ENCODE measurements around the gene SMAD3.
"Not testable (repeated sequence)": the region's sequence is repeated elsewhere in the genome, so short reads cannot be mapped to it uniquely, and the experiment has no call there.

Gene SMAD3

DNA sequence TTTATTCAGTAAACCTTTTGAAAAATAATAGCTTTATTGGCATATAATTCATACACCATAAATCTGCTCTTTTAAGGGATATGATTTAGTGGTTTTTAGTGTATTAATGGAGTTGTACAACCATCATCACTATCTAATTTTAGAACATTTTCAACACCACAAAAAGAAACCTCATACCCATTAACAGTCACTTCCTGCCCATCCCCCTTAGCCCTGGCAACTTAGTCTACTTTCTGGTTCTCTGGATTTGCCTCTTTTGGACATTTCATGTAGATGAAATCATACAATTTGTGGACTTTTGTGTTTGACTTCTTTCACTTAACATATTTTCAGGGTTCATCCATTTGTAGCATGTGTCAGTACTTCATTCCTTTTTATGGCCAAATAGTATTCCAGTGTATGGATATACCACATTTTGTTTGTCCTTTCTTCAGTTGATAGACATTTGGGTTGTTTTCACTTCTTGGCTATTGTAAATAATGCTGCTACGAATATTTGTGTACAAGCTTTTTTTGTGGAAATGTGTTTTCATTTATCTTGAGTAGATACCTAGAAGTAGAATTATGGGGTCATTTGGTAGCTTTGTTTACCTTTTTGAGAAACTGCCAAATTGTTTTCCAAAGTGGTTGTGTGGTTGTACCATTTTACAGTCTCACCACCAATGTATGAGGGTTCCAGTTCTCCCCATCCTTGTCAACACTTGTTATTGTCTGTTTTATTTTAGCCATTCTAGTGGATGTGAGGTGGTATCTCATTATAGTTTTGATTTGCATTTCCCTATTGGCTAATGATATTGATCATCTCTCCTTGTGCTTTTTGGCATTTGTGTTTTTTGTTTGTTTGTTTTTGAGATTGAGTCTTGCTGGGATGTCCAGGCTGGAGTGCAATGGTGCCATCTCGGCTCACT, 45.8 kb downstream of the SMAD3 start:
- DNase-seq = peak; percentile 36

DNA sequence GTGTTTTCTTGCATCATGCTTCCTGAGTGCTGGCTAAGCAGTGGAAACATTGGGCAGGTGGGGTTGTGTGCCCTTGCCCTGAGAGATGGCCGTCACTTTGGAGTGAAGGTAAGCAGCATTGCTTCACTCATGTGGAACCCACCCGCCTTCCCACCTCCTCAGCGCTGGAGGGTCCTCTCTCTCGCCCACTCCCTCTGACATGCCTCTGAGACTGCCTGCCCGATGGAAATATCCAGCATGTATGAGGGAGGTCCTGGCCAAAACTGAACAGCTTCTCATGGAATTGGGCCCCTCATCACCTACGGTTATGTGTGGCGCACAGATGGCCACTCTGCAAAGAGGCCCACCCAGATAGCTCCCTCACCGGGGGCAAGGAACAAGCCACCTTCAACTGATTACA, 48.6 kb downstream of the SMAD3 start:
- no peak for DNase-seq

GRCh38 chr15:67114846-67115585, 49.6 kb downstream of the SMAD3 start:
- no peak for DNase-seq

GRCh38 chr15:67115586-67115969, 50.2 kb downstream of the SMAD3 start:
- DNase-seq = no peak

- DNase-seq = no peak
Measured at GRCh38 chr15:67116742-67117141, 51.3 kb downstream of the SMAD3 start.

DNA sequence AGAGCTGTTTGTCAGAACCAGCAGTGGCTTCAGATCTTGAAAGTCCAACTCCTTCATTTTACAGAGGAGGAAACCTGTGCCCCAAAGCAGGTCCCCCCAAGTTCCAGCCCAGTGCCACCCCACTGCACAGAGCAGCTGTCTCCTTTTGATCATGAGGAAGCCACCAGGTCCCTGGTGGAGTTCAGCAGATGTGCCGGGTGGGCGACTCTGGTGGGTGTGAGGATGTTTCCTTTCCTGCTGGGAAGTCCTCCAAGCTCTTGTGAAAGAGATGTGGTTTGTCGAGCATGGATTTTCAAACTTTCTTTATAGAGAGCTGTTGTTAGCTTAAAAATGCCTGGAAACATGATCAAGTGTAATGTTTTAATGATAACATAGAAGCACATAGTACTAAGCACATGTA, 52.0 kb downstream of the SMAD3 start:
- DNase-seq = no peak

GRCh38 chr15:67118808-67119207, 53.4 kb downstream of the SMAD3 start:
- DNase-seq = no peak

GRCh38 chr15:67119238-67119846, 53.9 kb downstream of the SMAD3 start:
- DNase-seq = no peak

- DNase-seq = no peak
Measured at GRCh38 chr15:67120009-67120838, 54.8 kb downstream of the SMAD3 start.

DNA sequence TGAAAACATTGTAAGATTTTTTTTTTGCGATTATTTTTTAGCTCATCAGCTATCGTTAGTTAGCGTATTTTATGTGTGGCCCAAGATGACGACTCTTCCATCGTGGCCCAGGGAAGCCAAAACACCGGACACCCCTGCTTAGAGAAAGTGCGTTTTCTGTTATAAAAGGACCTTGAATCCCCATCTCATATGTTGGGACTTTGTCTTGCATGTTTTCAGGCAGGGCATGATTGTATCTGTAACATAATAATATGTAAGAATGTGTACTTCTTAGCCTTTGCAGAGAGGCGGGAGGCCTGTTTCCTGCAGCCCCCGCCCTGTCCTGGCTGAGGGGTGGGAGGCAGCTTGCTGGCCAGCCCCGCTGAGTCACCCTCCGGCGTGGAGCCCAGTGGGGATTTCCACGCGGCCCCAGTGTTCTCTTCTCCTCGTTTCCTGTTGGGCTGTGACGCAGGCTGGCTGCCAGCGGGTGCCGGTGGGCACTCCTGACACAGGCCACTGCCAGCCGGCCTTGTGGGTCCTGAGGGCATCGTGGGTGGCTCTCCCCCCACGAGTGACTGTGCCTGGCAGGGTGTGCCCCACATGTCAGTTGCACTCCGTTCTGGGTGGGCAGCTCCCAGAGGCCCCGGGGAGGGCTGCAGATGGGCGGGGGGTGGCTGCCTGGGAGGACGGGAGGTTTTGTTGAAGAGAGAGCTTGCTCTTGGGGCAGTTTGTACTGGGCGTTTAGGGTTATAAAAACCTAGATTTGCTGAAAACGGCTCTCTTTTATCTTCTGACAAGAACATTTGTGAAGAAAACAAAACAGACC, 55.6 kb downstream of the SMAD3 start:
- no peak for DNase-seq

- DNase-seq = no peak
Measured at GRCh38 chr15:67121644-67122605, 56.5 kb downstream of the SMAD3 start.

GRCh38 chr15:67122816-67123215, 57.4 kb downstream of the SMAD3 start:
- not testable (repeated sequence) for DNase-seq

GRCh38 chr15:67123291-67123690, 57.9 kb downstream of the SMAD3 start:
- not testable (repeated sequence) for DNase-seq

GRCh38 chr15:67124111-67124510, 58.7 kb downstream of the SMAD3 start:
- no peak for DNase-seq

GRCh38 chr15:67124911-67125588, 59.6 kb downstream of the SMAD3 start:
- DNase-seq = no peak

GRCh38 chr15:67125589-67126502, 60.4 kb downstream of the SMAD3 start:
- no peak for DNase-seq

DNA sequence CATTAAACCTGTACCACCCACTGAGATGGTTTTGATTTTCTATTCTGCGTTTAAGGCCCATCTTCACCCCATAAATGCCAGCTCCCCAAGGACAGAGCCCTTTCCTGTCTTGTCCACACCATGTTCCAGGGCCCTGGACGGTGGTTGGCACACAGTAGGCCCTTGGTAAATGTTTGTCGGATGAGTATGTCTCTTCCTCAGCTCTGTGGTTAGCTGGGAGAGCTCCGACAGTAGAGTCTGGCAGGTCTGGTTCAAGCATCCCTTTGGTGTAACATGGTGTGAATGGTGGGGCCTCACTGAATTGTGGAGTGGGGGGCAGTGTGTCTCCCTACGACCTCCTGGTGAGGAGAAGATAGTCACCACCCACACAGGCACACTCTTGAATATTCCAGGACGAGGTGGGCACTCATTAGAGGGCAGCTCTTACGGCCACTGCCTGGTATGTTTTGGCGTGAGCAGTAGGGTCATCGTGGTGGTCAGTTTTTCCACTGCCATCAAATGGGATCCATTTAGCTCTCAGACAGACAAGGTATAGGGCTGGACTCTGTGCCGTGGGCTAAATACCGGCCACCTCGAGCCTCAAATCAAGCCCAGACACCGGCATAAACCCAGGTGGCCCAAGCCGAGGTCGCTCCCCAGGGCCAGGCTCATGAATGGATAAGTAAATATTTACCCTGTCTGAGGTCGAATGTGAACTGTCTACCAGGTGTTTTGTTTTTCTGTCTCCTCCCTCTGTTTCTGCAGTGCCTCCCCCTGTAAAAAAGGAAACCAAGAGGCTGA, 61.3 kb downstream of the SMAD3 start:
- DNase-seq = no peak

DNA sequence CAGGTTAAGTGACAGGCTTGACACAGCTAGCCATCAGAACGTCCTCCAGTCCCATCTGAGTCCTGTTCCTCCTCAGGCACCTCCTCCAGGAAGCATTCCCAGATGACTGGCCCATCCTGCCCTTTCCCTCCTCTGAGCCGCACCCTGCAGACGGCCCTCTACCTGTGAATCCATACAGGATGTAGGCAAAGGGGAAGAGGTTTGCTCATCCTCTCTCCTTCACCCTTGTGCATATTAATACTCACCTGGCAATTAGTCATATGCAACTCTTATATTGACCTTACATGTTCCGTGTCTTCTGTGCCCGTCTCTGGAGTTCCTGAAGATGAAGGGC, 61.9 kb downstream of the SMAD3 start:
- DNase-seq = no peak
